ENCODE measurements around the gene KRT6C. TPM values are rescaled to one million over a fixed set of nuclear protein-coding genes. Genes with fewer than 3 reads are reported as not detected.

The KRT6C gene
- total RNA-seq, 6 experiments from 2014 or later = not detected

- peaks cover 50% of the 10 kb centered on the region for H3K27me3 Mint-ChIP-seq (ENCODE audit: insufficient read depth)
These were observed 45.7 kb upstream of the KRT6C start for GRCh38 chr12:52519387-52519703.

GRCh38 chr12:52518574-52519386 lies 45.2 kb upstream of the KRT6C start:
- DNase-seq = no peak
- no peaks in the 10 kb centered on the region for H3K36me3 Mint-ChIP-seq (ENCODE audit: low read depth)
- no peak overlapping the region for H3K4me3 Mint-ChIP-seq
- H3K4me1 Mint-ChIP-seq (ENCODE audit: low read depth) = peaks cover 18% of the 10 kb centered on the region; the same call in 1 of the 2 replicates
- H3K27ac Mint-ChIP-seq = no peak overlapping the region
- peaks cover 53% of the 10 kb centered on the region for H3K27me3 Mint-ChIP-seq (ENCODE audit: insufficient read depth)
- no peak for TF ChIP-seq CTCF (IDR thresholded peaks at IDR 0.05)
- H3K9me3 Mint-ChIP-seq = no peaks in the 10 kb centered on the region

More at GRCh38 chr12:52519387-52519703, 45.7 kb upstream of the KRT6C start:
- no peak for DNase-seq
- Mint-ChIP-seq H3K27ac (no peak overlapping the region), H3K36me3 (ENCODE audit: low read depth) (no peaks in the 10 kb centered on the region), H3K4me3 (no peak overlapping the region), H3K4me1 (ENCODE audit: low read depth) (peaks cover 19% of the 10 kb centered on the region; the same call in 1 of the 2 replicates), H3K9me3 (no peaks in the 10 kb centered on the region)
- no peak for TF ChIP-seq CTCF (IDR thresholded peaks at IDR 0.05)

GRCh38 chr12:52517888-52518287 lies 44.3 kb upstream of the KRT6C start:
- Mint-ChIP-seq H3K4me3 (no peak overlapping the region), H3K36me3 (ENCODE audit: low read depth) (no peaks in the 10 kb centered on the region), H3K27ac (no peak overlapping the region), H3K4me1 (ENCODE audit: low read depth) (peaks cover 11% of the 10 kb centered on the region; the same call in 1 of the 2 replicates), H3K9me3 (no peaks in the 10 kb centered on the region), H3K27me3 (ENCODE audit: insufficient read depth) (peaks cover 50% of the 10 kb centered on the region)
- no peak for TF ChIP-seq CTCF (IDR thresholded peaks at IDR 0.05)
- no peak for DNase-seq

- no peaks in the 10 kb centered on the region for H3K9me3 Mint-ChIP-seq
- H3K27me3 Mint-ChIP-seq (ENCODE audit: insufficient read depth) = peaks cover 48% of the 10 kb centered on the region
- no peaks in the 10 kb centered on the region for H3K36me3 Mint-ChIP-seq (ENCODE audit: low read depth)
- H3K27ac Mint-ChIP-seq = no peak overlapping the region
- peaks cover 6% of the 10 kb centered on the region; the same call in 1 of the 2 replicates for H3K4me1 Mint-ChIP-seq (ENCODE audit: low read depth)
- no peak for DNase-seq
- no peak overlapping the region for H3K4me3 Mint-ChIP-seq
- TF ChIP-seq CTCF (IDR thresholded peaks at IDR 0.05) = no peak
These were observed 43.6 kb upstream of the KRT6C start for GRCh38 chr12:52517005-52517835.

GRCh38 chr12:52515927-52516831 lies 42.6 kb upstream of the KRT6C start:
- no peaks in the 10 kb centered on the region; the same call in 1 of the 2 replicates for H3K4me1 Mint-ChIP-seq (ENCODE audit: low read depth)
- TF ChIP-seq CTCF (IDR thresholded peaks at IDR 0.05) = no peak
- no peak overlapping the region for H3K4me3 Mint-ChIP-seq
- no peak overlapping the region for H3K27ac Mint-ChIP-seq
- H3K9me3 Mint-ChIP-seq = peaks cover 3% of the 10 kb centered on the region
- H3K27me3 Mint-ChIP-seq (ENCODE audit: insufficient read depth) = peaks cover 48% of the 10 kb centered on the region
- no peaks in the 10 kb centered on the region for H3K36me3 Mint-ChIP-seq (ENCODE audit: low read depth)
- DNase-seq = no peak

All from HFFc6 (cell line).